Chondrocyte (in vitro differentiated cells): ENCODE results near the gene FBXW8. TPM values are rescaled to one million over a fixed set of nuclear protein-coding genes. Genes with fewer than 3 reads are reported as not detected.

ENCODE experiments used
- DNase-seq: peaks from one replicate; pipeline ENCODE4 v3.0.0; 2021; ENCODE audit warnings: mixed read lengths, low spot score
- H3K27ac Mint-ChIP-seq: one replicate; pipeline ENCODE4 v1.8.0; 2021; ENCODE audit warnings: mild to moderate bottlenecking, moderate library complexity, mixed read lengths; ENCODE audit not compliant: unreplicated experiment
- H3K27me3 Mint-ChIP-seq: 2 replicates; pipeline ENCODE4 v1.8.0; 2021; ENCODE audit warnings: low read depth, mixed read lengths
- H3K36me3 Mint-ChIP-seq: 2 replicates; pipeline ENCODE4 v1.8.0; 2021; ENCODE audit warnings: low read depth, mixed read lengths
- H3K4me1 Mint-ChIP-seq: 2 replicates; pipeline ENCODE4 v1.8.0; 2021; ENCODE audit warnings: low read depth, mild to moderate bottlenecking, mixed read lengths
- H3K4me3 Mint-ChIP-seq: one replicate; pipeline ENCODE4 v1.8.0; 2021; ENCODE audit warnings: mild to moderate bottlenecking, moderate library complexity, mixed read lengths; ENCODE audit not compliant: unreplicated experiment
- H3K9me3 Mint-ChIP-seq: 2 replicates; pipeline ENCODE4 v1.8.0; 2021; ENCODE audit warnings: low read depth, mixed read lengths
- total RNA-seq: library from RNA; stranded (reverse); gene quantifications from 3 replicates; pipeline ENCODE4 v1.2.1, GENCODE V29; 2021
- TF ChIP-seq, protein P1 (sequence below): fragments of 200-600 bp; sonication (generic); IDR thresholded peaks from 2 replicates; pipeline ENCODE4 v1.5.0; 2021; ENCODE audit warnings: antibody characterized with exemption, mild to moderate bottlenecking, moderate library complexity

FBXW8 gene
- total RNA-seq, 1 donor from 2014 or later, result 30.3 TPM

DNA sequence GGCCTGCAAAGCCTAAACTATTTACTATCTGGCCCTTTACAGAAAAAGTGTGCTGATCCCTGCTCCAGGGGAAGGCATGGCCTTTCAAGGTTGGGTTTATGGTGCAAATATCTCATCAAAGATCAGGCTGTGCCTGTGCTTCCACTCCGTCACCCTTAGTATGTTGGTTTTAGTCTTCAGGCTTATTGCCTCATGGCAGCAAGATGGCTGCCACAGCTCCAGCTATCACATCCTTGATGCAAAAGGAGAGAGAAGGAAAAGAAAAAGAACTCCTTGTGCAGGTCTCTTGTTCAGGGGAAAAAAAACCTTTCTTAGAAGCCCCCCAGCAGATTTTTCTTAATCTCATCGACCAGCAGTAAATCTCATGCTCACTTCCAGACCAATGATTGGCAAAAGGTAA, 20.4 kb upstream of the FBXW8 start:
- Mint-ChIP-seq H3K27me3 (peaks cover 29% of the 10 kb centered on the region), H3K36me3 (no peaks in the 10 kb centered on the region), H3K4me1 (no peaks in the 10 kb centered on the region), H3K4me3 (no peak overlapping the region), H3K9me3 (no peaks in the 10 kb centered on the region), H3K27ac (no peak overlapping the region)
- no peak for DNase-seq
- TF ChIP-seq, protein P1, sequence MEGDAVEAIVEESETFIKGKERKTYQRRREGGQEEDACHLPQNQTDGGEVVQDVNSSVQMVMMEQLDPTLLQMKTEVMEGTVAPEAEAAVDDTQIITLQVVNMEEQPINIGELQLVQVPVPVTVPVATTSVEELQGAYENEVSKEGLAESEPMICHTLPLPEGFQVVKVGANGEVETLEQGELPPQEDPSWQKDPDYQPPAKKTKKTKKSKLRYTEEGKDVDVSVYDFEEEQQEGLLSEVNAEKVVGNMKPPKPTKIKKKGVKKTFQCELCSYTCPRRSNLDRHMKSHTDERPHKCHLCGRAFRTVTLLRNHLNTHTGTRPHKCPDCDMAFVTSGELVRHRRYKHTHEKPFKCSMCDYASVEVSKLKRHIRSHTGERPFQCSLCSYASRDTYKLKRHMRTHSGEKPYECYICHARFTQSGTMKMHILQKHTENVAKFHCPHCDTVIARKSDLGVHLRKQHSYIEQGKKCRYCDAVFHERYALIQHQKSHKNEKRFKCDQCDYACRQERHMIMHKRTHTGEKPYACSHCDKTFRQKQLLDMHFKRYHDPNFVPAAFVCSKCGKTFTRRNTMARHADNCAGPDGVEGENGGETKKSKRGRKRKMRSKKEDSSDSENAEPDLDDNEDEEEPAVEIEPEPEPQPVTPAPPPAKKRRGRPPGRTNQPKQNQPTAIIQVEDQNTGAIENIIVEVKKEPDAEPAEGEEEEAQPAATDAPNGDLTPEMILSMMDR, result no peak

DNA sequence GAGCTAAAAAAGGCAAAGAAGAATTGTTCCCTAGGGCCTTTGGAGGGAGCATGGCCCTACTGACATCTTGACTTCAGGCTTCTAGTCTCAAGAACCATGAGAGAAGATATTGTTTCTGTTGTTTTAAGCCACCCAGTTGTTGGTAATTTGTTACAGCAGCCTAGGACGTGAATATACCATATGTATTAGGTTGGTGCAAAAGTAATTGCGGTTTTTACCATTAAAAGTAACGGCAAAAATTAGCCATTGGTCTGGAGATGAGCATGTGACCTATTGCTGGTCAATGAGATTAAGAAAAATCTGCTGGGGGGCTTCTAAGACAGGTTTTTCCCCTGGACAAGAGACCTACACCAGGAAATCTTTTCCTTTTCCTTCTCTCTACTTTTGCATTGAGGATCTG, 19.7 kb upstream of the FBXW8 start:
- no peak overlapping the region for H3K27ac Mint-ChIP-seq
- no peaks in the 10 kb centered on the region for H3K36me3 Mint-ChIP-seq
- H3K4me3 Mint-ChIP-seq, result no peak overlapping the region
- TF ChIP-seq, protein P1, result no peak
- DNase-seq, result no peak
- peaks cover 30% of the 10 kb centered on the region for H3K27me3 Mint-ChIP-seq
- H3K4me1 Mint-ChIP-seq, result no peaks in the 10 kb centered on the region
- H3K9me3 Mint-ChIP-seq, result no peaks in the 10 kb centered on the region

DNA sequence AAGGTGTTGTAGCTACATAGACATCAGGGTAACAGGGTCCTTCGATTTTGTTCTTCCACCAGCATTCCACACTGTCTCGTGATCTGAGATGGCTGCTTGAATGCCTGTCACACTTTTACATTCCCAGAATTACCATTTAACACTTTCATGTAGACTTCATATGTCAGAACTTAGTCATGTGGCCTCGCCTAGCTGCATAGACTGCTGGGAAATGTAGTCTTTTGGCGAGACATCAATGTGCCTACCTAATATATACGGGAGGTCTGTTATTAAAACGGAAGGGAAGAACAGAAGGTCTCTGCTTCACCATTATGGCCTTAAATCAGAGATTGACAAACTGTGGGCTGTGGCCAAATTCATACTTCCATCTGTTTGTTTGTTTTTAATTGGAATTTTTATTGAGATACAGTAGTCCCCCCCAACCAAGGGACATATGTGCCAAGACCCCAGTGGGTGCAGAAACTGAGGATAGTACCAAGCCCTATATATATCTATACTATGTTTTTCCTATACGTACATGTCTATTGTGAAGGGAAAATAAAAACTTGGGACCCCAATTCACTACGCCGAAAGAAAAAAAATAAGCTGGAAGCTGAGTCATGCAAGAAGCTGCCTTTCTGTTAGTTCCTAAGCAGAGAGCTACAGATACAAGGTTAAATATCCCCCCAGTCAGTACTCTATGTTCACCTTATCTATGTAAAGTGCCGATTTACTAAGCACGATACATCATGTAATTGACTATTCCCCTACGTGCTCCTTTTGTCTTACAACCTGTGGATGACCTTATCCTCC, 18.2 kb upstream of the FBXW8 start:
- no peak overlapping the region for H3K27ac Mint-ChIP-seq
- no peaks in the 10 kb centered on the region for H3K9me3 Mint-ChIP-seq
- no peak overlapping the region for H3K4me3 Mint-ChIP-seq
- H3K36me3 Mint-ChIP-seq, result no peaks in the 10 kb centered on the region
- no peaks in the 10 kb centered on the region for H3K4me1 Mint-ChIP-seq
- no peak for DNase-seq
- H3K27me3 Mint-ChIP-seq, result peaks cover 26% of the 10 kb centered on the region
- TF ChIP-seq, protein P1, result no peak

DNA sequence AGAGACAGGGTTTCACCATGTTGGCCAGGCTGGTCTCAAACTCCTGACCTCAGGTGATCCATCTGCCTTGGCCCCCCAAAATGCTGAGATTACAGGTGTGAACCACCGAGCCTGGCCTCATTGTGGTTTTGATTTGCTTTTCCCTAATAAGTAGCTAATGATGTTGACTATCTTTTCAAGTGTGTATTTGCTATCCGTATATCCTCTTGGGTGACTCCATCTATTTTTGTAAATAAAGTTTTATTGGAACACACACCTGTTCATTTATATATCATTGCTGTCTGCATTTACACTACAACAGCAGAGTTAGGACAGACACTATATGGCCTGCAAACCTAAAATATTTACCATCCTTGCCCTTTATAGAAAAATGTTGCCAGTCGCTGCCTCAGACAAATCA, 15.8 kb upstream of the FBXW8 start:
- Mint-ChIP-seq H3K27ac (no peak overlapping the region), H3K9me3 (no peaks in the 10 kb centered on the region), H3K4me3 (no peak overlapping the region), H3K27me3 (peaks cover 33% of the 10 kb centered on the region), H3K4me1 (no peaks in the 10 kb centered on the region), H3K36me3 (no peaks in the 10 kb centered on the region)
- no peak for DNase-seq
- TF ChIP-seq, protein P1, result no peak

DNA sequence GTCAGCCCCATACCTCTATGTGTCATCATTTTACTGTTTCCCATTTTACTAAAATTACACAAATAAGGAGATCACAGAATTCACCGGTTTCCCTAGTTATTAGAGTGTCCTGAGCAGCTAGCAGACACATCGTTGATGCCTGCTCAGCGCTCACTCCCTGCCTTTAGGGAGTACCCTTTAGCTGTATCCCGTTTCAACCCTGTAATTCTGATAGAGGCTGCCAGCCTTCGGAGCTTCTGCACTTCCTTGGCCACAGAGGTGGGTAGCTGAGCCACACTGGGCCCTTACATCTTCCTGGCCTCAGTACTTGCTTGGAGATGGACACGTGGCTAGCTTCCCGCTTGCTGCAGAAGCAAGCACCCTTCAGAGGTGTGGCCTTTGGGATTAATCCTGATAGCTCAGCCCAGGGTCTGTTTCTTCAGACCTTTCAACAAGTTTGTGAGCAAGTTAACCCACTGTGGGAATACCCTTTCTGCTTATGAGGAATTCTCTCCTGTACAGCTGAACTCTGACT, 14.3 kb upstream of the FBXW8 start:
- no peak for DNase-seq
- TF ChIP-seq, protein P1, result no peak
- no peak overlapping the region for H3K4me3 Mint-ChIP-seq
- H3K36me3 Mint-ChIP-seq, result no peaks in the 10 kb centered on the region
- H3K27ac Mint-ChIP-seq, result no peak overlapping the region
- H3K4me1 Mint-ChIP-seq, result no peaks in the 10 kb centered on the region
- H3K9me3 Mint-ChIP-seq, result no peaks in the 10 kb centered on the region
- H3K27me3 Mint-ChIP-seq, result peaks cover 38% of the 10 kb centered on the region
